Mucosa of descending colon (tissue), 3 donors: ENCODE data around the gene UTP11. TPM values are rescaled to one million over a fixed set of nuclear protein-coding genes. Genes with fewer than 3 reads are reported as not detected.

Experiments used
- ATAC-seq: fragments of 200-7000 bp; cut with Tn5 transposase; one replicate; pipeline ENCODE4 v1.9.1; 2020; ENCODE audit warnings: mild to moderate bottlenecking, moderate library complexity
- DNase-seq, 3 donors: peaks; one replicate each; pipeline ENCODE4 v3.0.0-alpha.2; 2020
- H3K36me3 ChIP-seq: fragments of 200-600 bp; one replicate; pipeline ENCODE4 v1.8.0; 2021; ENCODE audit warnings: low read depth, mild to moderate bottlenecking
- H3K4me1 ChIP-seq: fragments of 200-600 bp; one replicate; pipeline ENCODE4 v1.8.0; 2021; ENCODE audit warnings: low read depth, mild to moderate bottlenecking
- H3K4me3 ChIP-seq: fragments of 200-600 bp; one replicate; pipeline ENCODE4 v1.8.0; 2021; ENCODE audit warnings: mild to moderate bottlenecking
- H3K9me3 ChIP-seq: fragments of 200-600 bp; one replicate; pipeline ENCODE4 v1.8.0; 2021; ENCODE audit warnings: mild to moderate bottlenecking
- intact Hi-C, 2 donors: fragments of 100-400 bp; cut with DNase I in 1 of 2; cut with micrococcal nuclease in 1 of 2; formaldehyde crosslinking; loops; one replicate each; pipeline versions ENCODE4 v1.11.0 to v1.11.1; 2022; cut with DNase I, micrococcal nuclease
- total RNA-seq, 3 donors: library from RNA; stranded (reverse); fragmentation: NEBNext Ultra II Directional in 2 of 3; extraction: Animal tissue kit (Norgen Biotek cat#: 25700) in 2 of 3; gene quantifications; one replicate each; pipeline versions ENCODE4 v1.2.1 to v1.2.4, GENCODE V29; 2021 to 2023
- TF ChIP-seq, protein P1 (sequence below): fragments of 200-600 bp; IDR thresholded peaks from one replicate; pipeline ENCODE4 v1.8.0; 2022; ENCODE audit warnings: antibody characterized with exemption, mild to moderate bottlenecking
- donor health status: DM: no; HTN: no; CAD: no; lungs with moderate emphysema.
- donor health status: DM: no; HTN: no; CAD: no.
- donor health status: DM: no; HTN: yes; CAD: no.

Gene UTP11
- total RNA-seq, 3 donors from 2014 or later = 13.7 to 35.7 (median 15.3) TPM

DNA sequence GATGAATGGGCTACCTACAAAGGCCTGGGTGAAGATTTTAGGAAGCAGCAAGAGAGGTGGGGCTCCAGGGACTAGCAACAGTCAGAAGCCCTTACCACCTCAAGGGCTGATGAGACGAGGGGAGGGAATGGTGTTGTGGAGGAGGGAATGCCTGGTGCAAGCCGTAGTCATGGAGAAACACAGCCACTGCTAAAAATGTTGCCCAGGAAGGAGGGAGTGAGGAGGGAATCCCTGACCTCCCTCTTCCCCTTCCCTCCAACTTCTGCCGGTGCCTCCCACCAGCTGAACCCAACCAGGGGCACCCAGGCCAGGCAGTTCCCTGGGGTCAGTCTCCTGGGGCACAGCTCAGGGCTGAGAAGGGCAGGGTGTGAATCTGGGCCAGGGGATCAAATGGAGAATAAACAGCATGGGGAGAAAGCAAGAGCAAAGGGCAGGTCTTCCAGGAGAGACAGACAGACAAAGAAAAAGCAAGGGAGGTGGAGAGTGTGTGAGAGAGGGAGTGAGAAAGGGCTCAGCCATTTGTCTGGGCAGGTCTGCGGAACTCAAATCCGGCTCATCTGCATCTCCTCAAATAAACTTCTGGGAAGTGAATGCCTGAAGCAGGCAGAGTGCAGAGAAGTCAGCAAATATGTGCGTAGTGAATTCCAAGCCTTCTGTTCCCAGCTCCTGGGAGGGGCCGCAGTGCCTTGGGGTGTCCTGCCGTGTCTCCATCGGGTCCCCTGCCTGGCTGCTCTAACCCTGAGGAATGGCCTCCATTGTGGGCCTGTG lies 61.2 kb downstream of the UTP11 start:
- ATAC-seq (no peak), DNase-seq (no peak)
- intact Hi-C loops = no loop called here
- H3K36me3 ChIP-seq = no peaks in the 10 kb centered on the region
- H3K4me1 ChIP-seq = no peaks in the 10 kb centered on the region
- H3K9me3 ChIP-seq = no peaks in the 10 kb centered on the region
- TF ChIP-seq, protein P1, sequence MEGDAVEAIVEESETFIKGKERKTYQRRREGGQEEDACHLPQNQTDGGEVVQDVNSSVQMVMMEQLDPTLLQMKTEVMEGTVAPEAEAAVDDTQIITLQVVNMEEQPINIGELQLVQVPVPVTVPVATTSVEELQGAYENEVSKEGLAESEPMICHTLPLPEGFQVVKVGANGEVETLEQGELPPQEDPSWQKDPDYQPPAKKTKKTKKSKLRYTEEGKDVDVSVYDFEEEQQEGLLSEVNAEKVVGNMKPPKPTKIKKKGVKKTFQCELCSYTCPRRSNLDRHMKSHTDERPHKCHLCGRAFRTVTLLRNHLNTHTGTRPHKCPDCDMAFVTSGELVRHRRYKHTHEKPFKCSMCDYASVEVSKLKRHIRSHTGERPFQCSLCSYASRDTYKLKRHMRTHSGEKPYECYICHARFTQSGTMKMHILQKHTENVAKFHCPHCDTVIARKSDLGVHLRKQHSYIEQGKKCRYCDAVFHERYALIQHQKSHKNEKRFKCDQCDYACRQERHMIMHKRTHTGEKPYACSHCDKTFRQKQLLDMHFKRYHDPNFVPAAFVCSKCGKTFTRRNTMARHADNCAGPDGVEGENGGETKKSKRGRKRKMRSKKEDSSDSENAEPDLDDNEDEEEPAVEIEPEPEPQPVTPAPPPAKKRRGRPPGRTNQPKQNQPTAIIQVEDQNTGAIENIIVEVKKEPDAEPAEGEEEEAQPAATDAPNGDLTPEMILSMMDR = no peak
- no peak overlapping the region for H3K4me3 ChIP-seq

DNA sequence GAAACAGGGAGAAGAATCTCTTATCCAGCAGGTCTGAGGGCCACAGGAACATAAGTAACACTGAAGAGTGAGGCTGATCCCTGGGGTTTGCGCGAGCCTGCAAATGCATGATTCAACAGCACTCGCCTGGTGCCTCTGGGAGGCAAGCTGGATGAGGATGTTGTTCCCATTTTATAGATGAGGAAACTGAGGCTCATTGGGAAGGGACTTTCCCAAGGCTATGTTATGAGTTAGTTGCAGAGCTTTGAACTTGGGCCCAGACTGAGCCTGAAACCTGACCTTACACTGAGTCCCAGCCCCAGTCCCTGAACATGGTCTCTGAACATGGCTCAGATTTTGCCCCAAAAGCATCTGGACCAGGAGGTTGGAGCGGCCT lies 61.8 kb downstream of the UTP11 start:
- TF ChIP-seq, protein P1 = no peak
- ATAC-seq (no peak), DNase-seq (no peak)
- no peaks in the 10 kb centered on the region for H3K4me1 ChIP-seq
- H3K9me3 ChIP-seq = no peaks in the 10 kb centered on the region
- H3K36me3 ChIP-seq = no peaks in the 10 kb centered on the region
- no peak overlapping the region for H3K4me3 ChIP-seq
- intact Hi-C loops = no loop called here

Other genes starting within 250 kb of the UTP11 start
- gene EPHA10, start 247.6 kb upstream of the UTP11 start, total RNA-seq = 10 to 100 TPM; 45.3 to 74.4 (median 66.0) TPM
- gene MANEAL, start 218.9 kb upstream of the UTP11 start, total RNA-seq = 1 to 10 TPM; 5.4 to 7.6 (median 6.5) TPM
- gene C1orf122, start 204.9 kb upstream of the UTP11 start, total RNA-seq = 10 to 100 TPM; 29.2 to 39.0 (median 34.2) TPM
- 10 to 100 TPM; 13.3 to 13.9 (median 13.4) TPM for gene YRDC, start 204.5 kb upstream of the UTP11 start, total RNA-seq
- 10 to 100 TPM; 30.6 to 42.8 (median 35.2) TPM for gene MTF1, start 153.1 kb upstream of the UTP11 start, total RNA-seq
- 10 to 100 TPM; 21.5 to 37.9 (median 28.1) TPM for gene INPP5B, start 65.7 kb upstream of the UTP11 start, total RNA-seq
- gene SF3A3, start 22.7 kb upstream of the UTP11 start, total RNA-seq = 10 to 100 TPM; 38.3 to 47.1 (median 44.7) TPM
- 10 to 100 TPM in 1 of 3 donors, 1 to 10 TPM in 2; 2.0 to 34.1 (median 8.7) TPM for gene FHL3, start 7.2 kb upstream of the UTP11 start, total RNA-seq
- not detected for gene POU3F1, start 34.1 kb downstream of the UTP11 start, total RNA-seq